HEK293 (cell line): Measurements from ENCODE around the gene NR1H2.

Experiments used
- ATF2 ChIP-seq: fragments of 450-650 bp; formaldehyde crosslinking; IDR thresholded peaks from 2 replicates; pipeline ENCODE4 v1.5.1; 2016; ENCODE audit warnings: missing biosample characterization, missing genetic modification characterization, low read depth
- BCL11B ChIP-seq: fragments of 450-650 bp; formaldehyde crosslinking; IDR thresholded peaks from 2 replicates; pipeline ENCODE4 v1.5.1; 2016; ENCODE audit warnings: low read depth, missing biosample characterization, missing genetic modification characterization
- CTCF ChIP-seq: fragments of 450-650 bp; formaldehyde crosslinking; IDR thresholded peaks from 2 replicates; pipeline ENCODE4 v1.5.1; 2016; ENCODE audit warnings: missing biosample characterization, missing genetic modification characterization
- KLF9 ChIP-seq: fragments of 450-650 bp; formaldehyde crosslinking; IDR thresholded peaks from 2 replicates; pipeline ENCODE4 v1.5.1; 2016; ENCODE audit warnings: missing biosample characterization, missing genetic modification characterization, low read depth
- REPIN1 ChIP-seq: fragments of 450-650 bp; formaldehyde crosslinking; IDR thresholded peaks from 2 replicates; pipeline ENCODE4 v1.5.1; 2017; ENCODE audit warnings: missing biosample characterization, missing genetic modification characterization, low read depth
- SCRT1 ChIP-seq: fragments of 450-650 bp; formaldehyde crosslinking; IDR thresholded peaks from 2 replicates; pipeline ENCODE4 v1.5.1; 2016; ENCODE audit warnings: missing biosample characterization, missing genetic modification characterization, borderline replicate concordance
- SP3 ChIP-seq: fragments of 450-650 bp; formaldehyde crosslinking; IDR thresholded peaks from 2 replicates; pipeline ENCODE4 v1.5.1; 2016; ENCODE audit warnings: missing biosample characterization, missing genetic modification characterization
- ZBTB6 ChIP-seq: fragments of 450-650 bp; formaldehyde crosslinking; IDR thresholded peaks from 2 replicates; pipeline ENCODE4 v1.5.1; 2017; ENCODE audit warnings: missing biosample characterization, missing genetic modification characterization
- ZEB2 ChIP-seq: fragments of 450-650 bp; formaldehyde crosslinking; IDR thresholded peaks from 2 replicates; pipeline ENCODE4 v1.5.1; 2016; ENCODE audit warnings: missing biosample characterization, missing genetic modification characterization
- ZFHX2 ChIP-seq: fragments of 450-650 bp; formaldehyde crosslinking; conservative IDR thresholded peaks from 2 replicates; pipeline ENCODE4 v1.5.1; 2016; ENCODE audit warnings: missing biosample characterization, missing genetic modification characterization
- ZNF138 ChIP-seq: fragments of 450-650 bp; formaldehyde crosslinking; IDR thresholded peaks from 2 replicates; pipeline ENCODE4 v1.5.1; 2016; ENCODE audit warnings: missing biosample characterization, missing genetic modification characterization, borderline replicate concordance
- ZNF202 ChIP-seq: fragments of 450-650 bp; formaldehyde crosslinking; IDR thresholded peaks from 2 replicates; pipeline ENCODE4 v1.5.1; 2016; ENCODE audit warnings: missing biosample characterization, missing genetic modification characterization, borderline replicate concordance
- ZNF211 ChIP-seq: fragments of 450-650 bp; formaldehyde crosslinking; IDR thresholded peaks from 2 replicates; pipeline ENCODE4 v1.5.1; 2016; ENCODE audit warnings: low read depth, missing biosample characterization, missing genetic modification characterization
- ZNF221 ChIP-seq: fragments of 450-650 bp; formaldehyde crosslinking; IDR thresholded peaks from 2 replicates; pipeline ENCODE4 v1.5.1; 2017; ENCODE audit warnings: missing biosample characterization, missing genetic modification characterization, borderline replicate concordance
- ZNF292 ChIP-seq: fragments of 450-650 bp; formaldehyde crosslinking; IDR thresholded peaks from 2 replicates; pipeline ENCODE4 v1.5.1; 2016; ENCODE audit warnings: low read depth, missing biosample characterization, missing genetic modification characterization, borderline replicate concordance
- ZNF311 ChIP-seq: fragments of 450-650 bp; formaldehyde crosslinking; IDR thresholded peaks from 2 replicates; pipeline ENCODE4 v1.5.1; 2017; ENCODE audit warnings: missing biosample characterization, missing genetic modification characterization, borderline replicate concordance
- ZNF354C ChIP-seq: fragments of 450-650 bp; formaldehyde crosslinking; IDR thresholded peaks from 2 replicates; pipeline ENCODE4 v1.5.1; 2016; ENCODE audit warnings: missing biosample characterization, missing genetic modification characterization, low read depth, borderline replicate concordance
- ZNF366 ChIP-seq: fragments of 450-650 bp; formaldehyde crosslinking; conservative IDR thresholded peaks from 2 replicates; pipeline ENCODE4 v1.5.1; 2016; ENCODE audit warnings: missing biosample characterization, missing genetic modification characterization
- ZNF394 ChIP-seq: fragments of 450-650 bp; formaldehyde crosslinking; IDR thresholded peaks from 2 replicates; pipeline ENCODE4 v1.5.1; 2016; ENCODE audit warnings: missing biosample characterization, missing genetic modification characterization, mild to moderate bottlenecking, moderate library complexity, borderline replicate concordance
- ZNF398 ChIP-seq: fragments of 450-650 bp; formaldehyde crosslinking; IDR thresholded peaks from 2 replicates; pipeline ENCODE4 v1.5.1; 2017; ENCODE audit warnings: missing biosample characterization, missing genetic modification characterization
- ZNF48 ChIP-seq: fragments of 450-650 bp; formaldehyde crosslinking; IDR thresholded peaks from 2 replicates; pipeline ENCODE4 v1.5.1; 2016; ENCODE audit warnings: missing biosample characterization, missing genetic modification characterization
- ZNF510 ChIP-seq: fragments of 450-650 bp; formaldehyde crosslinking; IDR thresholded peaks from 2 replicates; pipeline ENCODE4 v1.5.1; 2018; ENCODE audit warnings: mild to moderate bottlenecking, missing genetic modification characterization, missing biosample characterization; ENCODE audit not compliant: insufficient replicate concordance
- ZNF521 ChIP-seq: fragments of 450-650 bp; formaldehyde crosslinking; IDR thresholded peaks from 2 replicates; pipeline ENCODE4 v1.5.1; 2017; ENCODE audit warnings: missing biosample characterization, mild to moderate bottlenecking, missing genetic modification characterization
- ZNF529 ChIP-seq: fragments of 450-650 bp; formaldehyde crosslinking; IDR thresholded peaks from 2 replicates; pipeline ENCODE4 v1.5.1; 2017; ENCODE audit warnings: missing genetic modification characterization, missing biosample characterization; ENCODE audit not compliant: insufficient replicate concordance
- ZNF548 ChIP-seq: fragments of 450-650 bp; formaldehyde crosslinking; IDR thresholded peaks from 2 replicates; pipeline ENCODE4 v1.5.1; 2016; ENCODE audit warnings: missing biosample characterization, missing genetic modification characterization
- ZNF558 ChIP-seq: fragments of 450-650 bp; formaldehyde crosslinking; IDR thresholded peaks from 2 replicates; pipeline ENCODE4 v1.5.1; 2016; ENCODE audit warnings: missing biosample characterization, missing genetic modification characterization
- ZNF600 ChIP-seq: fragments of 450-650 bp; formaldehyde crosslinking; IDR thresholded peaks from 2 replicates; pipeline ENCODE4 v1.5.1; 2016; ENCODE audit warnings: missing biosample characterization, missing genetic modification characterization
- ZNF629 ChIP-seq: fragments of 450-650 bp; formaldehyde crosslinking; IDR thresholded peaks from 2 replicates; pipeline ENCODE4 v1.5.1; 2017; ENCODE audit warnings: missing biosample characterization, missing genetic modification characterization
- ZNF701 ChIP-seq: fragments of 450-650 bp; formaldehyde crosslinking; IDR thresholded peaks from 2 replicates; pipeline ENCODE4 v1.5.1; 2016; ENCODE audit warnings: missing biosample characterization, missing genetic modification characterization
- ZNF704 ChIP-seq: fragments of 450-650 bp; formaldehyde crosslinking; IDR thresholded peaks from 2 replicates; pipeline ENCODE4 v1.5.1; 2016; ENCODE audit warnings: missing biosample characterization, missing genetic modification characterization

Gene NR1H2

GRCh38 chr19:50333737-50334617 lies 42.3 kb upstream of the NR1H2 start (continued):
- no peak for TF ChIP-seq ZNF366
- TF ChIP-seq ZNF701 = no peak
- no peak for TF ChIP-seq SCRT1 (tag by site-specific recombination)
- no peak for TF ChIP-seq ZNF202 (tag by site-specific recombination)
- TF ChIP-seq ZNF629 = peak; percentile 89
- no peak for TF ChIP-seq ZNF521 (tag by site-specific recombination)
- no peak for TF ChIP-seq ZNF211 (tag by site-specific recombination)
- TF ChIP-seq ZNF398 (tag by site-specific recombination) = no peak
- no peak for TF ChIP-seq ZNF221 (tag by site-specific recombination)
- no peak for TF ChIP-seq ZNF138
- no peak for TF ChIP-seq ZNF529 (tag by site-specific recombination)
- no peak for TF ChIP-seq ZEB2
- peak; percentile 26; the same call in 1 of the 2 replicates for TF ChIP-seq ZNF548 (tag by site-specific recombination)
- TF ChIP-seq ZNF292 (tag by site-specific recombination) = no peak
- TF ChIP-seq ZNF48 = no peak
- no peak for TF ChIP-seq ZNF311
- TF ChIP-seq KLF9 (tag by site-specific recombination) = no peak
- TF ChIP-seq ZFHX2 (tag by site-specific recombination) = no peak; the same call in 1 of the 2 replicates
- TF ChIP-seq SP3 (tag by site-specific recombination) = peak; percentile 78
- peak; percentile 87 for TF ChIP-seq ATF2 (tag by site-specific recombination)
- no peak for TF ChIP-seq CTCF (tag by site-specific recombination)
- no peak for TF ChIP-seq ZNF704 (tag by site-specific recombination)
- no peak for TF ChIP-seq ZNF600
- no peak for TF ChIP-seq BCL11B (tag by site-specific recombination)
- TF ChIP-seq ZNF354C (tag by site-specific recombination) = no peak
- TF ChIP-seq ZNF558 (tag by site-specific recombination) = no peak; the same call in 1 of the 2 replicates
- TF ChIP-seq ZBTB6 (tag by site-specific recombination) = no peak
- no peak for TF ChIP-seq REPIN1
- TF ChIP-seq ZNF510 (tag by site-specific recombination) = no peak
- TF ChIP-seq ZNF394 = no peak
